ENCODE results near the gene ZFX.

- TF ChIP-seq CTCF (conservative IDR thresholded peaks at IDR 0.05; ENCODE audit: low read length) (no peak), EZH2phosphoT487 (IDR thresholded peaks at IDR 0.05; ENCODE audit: borderline replicate concordance) (no peak)
These were observed 9.4 kb downstream of the ZFX start for GRCh38 chrX:24158881-24159280.

Measured in Loucy (cell line).